Liver (tissue), 2 donors: ENCODE data around the gene GRIA1.

ENCODE experiments used
- YY1 ChIP-seq: IDR thresholded peaks from 2 replicates; pipeline ENCODE4 v1.6.1; 2016; ENCODE audit warnings: antibody characterized with exemption, mild to moderate bottlenecking
- TF ChIP-seq, protein P1 (sequence below): fragments of 150-350 bp; IDR thresholded peaks from 2 replicates; pipeline ENCODE4 v1.5.1; 2017; ENCODE audit warnings: improper control_type of control experiment, low read depth, low read length; ENCODE audit not compliant: missing input control
- donor health status: healthy.

DNA sequence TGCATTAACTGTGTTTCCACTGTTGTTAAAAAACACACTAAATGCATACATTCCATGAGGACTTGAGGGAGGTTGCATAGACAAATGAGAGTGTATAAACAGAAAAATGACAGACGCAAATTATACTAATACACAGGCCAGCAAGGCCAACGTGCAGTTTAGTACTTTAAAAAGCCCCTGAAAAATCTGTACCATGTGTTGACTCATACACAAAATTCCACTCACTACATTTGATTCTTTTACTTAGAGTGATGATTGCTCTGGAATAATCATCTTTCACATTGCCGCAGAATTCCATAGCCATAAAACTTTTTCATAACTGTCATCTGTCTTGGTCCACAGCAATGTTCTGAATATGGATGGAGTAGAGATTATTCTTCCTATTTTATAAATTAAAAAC, 332.6 kb downstream of the GRIA1 start:
- TF ChIP-seq, protein P1, sequence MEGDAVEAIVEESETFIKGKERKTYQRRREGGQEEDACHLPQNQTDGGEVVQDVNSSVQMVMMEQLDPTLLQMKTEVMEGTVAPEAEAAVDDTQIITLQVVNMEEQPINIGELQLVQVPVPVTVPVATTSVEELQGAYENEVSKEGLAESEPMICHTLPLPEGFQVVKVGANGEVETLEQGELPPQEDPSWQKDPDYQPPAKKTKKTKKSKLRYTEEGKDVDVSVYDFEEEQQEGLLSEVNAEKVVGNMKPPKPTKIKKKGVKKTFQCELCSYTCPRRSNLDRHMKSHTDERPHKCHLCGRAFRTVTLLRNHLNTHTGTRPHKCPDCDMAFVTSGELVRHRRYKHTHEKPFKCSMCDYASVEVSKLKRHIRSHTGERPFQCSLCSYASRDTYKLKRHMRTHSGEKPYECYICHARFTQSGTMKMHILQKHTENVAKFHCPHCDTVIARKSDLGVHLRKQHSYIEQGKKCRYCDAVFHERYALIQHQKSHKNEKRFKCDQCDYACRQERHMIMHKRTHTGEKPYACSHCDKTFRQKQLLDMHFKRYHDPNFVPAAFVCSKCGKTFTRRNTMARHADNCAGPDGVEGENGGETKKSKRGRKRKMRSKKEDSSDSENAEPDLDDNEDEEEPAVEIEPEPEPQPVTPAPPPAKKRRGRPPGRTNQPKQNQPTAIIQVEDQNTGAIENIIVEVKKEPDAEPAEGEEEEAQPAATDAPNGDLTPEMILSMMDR = no peak
- no peak for TF ChIP-seq YY1
